ENCODE measurements around the gene ITGAX. TPM values are rescaled to one million over a fixed set of nuclear protein-coding genes. Genes with fewer than 3 reads are reported as not detected.
"Not testable (repeated sequence)": the region's sequence is repeated elsewhere in the genome, so short reads cannot be mapped to it uniquely, and the experiment has no call there.

The ITGAX gene
- 2.9 TPM for polyA plus RNA-seq (ENCODE audit: insufficient read length)

DNA sequence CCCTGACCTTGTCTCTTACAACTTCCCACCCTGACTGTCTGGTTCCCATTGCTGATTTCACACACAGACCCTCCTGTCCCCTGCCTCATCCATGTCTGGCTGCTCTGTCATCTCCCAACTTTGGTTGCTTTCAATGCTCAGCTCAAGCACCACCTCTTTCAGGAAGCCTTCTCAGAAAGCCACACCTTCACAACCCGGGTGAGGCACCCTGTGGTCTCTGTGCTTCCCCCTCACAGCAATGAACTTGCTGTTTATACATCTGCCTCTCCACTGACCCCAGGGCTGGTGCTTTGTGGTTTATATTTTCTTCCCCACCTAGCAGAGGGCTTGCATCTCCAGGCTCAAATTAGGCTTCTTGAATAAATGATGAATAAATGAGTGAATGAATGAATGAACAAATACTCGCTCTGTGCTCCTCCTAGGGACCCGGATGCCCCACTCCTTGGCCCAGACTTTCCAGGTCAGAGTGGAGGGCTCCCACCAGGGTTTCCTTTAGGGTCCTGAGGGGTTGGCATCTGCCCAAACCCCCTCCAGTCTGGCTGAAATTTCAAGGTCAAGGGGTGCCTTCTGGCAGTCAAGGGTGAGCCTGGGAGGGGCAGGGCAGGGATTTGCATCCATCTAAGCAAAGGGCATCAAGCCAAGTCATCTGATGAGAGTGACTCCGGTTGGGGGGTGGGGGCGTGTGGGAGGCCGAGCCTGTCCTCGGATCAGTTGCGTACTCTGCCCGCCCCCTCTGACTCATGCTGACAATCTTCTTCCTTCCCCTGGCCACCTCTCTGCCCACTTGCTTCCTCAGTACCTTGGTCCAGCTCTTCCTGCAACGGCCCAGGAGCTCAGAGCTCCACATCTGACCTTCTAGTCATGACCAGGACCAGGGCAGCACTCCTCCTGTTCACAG is at the start of gene ITGAX:
TSS of gene ITGAX (plus strand) at position 783 of the 898 bp plus-strand sequence. CDS start at position 862, 79 bp downstream.
- no peak for DNase-seq

DNA sequence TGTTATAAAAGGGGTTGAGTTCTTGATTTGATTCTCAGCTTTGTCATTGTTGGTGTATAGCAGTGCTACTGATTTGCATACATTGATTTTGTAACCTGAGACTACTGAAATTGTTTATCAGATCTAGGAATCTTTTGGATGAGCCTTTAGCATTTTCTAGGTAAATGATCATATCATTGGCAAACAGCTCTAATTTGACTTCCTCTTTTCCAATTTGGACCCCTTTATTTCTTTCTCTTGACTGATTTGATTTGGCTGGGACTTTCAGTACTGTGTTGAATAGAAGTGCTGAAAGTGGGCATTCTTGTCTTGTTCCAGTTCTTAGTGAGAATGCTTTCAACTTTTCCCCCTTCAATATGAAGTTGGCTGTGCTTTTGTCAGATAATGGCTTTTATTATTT is 49.8 kb upstream of the ITGAX start:
- DNase-seq = no peak

DNA sequence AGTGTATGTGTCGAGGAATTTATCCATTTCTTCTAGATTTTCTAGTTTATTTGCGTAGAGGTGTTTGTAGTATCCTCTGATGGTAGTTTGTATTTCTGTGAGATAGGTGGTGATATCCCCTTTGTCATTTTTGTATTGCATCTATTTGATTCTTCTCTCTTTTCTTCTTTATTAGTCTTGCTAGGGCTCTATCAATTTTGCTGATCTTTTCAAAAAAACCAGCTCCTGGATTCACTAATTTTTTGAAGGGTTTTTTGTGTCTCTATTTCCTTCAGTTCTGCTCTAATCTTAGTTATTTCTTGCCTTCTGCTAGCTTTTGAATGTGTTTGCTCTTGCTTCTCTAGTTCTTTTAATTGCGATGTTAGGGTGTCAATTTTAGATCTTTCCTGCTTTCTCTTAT is 46.6 kb upstream of the ITGAX start:
- DNase-seq = not testable (repeated sequence)

DNA sequence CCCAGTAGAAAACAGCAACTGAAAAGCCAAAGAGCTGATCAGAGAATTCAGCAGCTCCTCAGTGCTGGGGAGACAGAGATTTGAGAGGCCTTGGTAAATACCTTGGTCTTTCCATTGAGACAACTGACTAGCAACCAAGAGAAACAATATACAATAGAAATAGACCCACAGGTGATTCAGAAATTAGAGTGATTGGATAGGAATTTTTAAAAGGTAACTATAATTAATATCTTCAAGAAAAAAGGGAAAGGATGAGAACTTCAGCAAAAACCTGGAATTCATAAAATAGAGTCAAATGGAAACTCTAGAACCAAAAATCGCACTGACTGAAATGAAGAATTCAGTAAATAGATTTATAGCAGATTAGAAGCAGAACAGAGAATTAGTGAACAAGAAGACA is 32.5 kb upstream of the ITGAX start:
- DNase-seq = no peak

DNA sequence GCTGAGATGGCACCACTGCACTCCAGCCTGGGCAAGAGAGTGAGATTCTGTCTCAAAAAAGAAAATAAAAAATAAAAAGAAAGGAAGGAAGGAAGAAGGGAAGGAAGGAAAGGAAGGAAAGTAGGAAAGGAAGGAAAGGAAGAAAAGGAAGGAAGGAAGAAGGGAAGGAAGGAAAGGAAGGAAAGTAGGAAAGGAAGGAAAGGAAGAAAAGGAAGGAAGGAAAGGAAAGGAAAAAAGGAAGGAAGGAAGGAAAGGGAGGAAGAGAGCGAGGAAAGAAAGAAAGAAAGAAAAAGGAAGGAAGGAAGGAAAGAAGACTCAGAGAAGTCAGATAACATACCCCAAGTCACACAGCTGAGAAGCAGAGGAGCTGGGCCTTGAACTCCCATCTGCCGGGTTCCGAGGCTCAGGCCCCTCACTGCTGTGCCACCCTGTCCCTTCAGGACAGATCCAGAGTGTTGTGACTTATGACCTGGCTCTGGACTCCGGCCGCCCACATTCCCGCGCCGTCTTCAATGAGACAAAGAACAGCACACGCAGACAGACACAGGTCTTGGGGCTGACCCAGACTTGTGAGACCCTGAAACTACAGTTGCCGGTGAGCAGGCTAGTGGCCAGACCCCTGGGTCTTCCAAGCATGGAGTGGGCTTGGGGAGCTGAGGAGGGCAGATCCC is 30.9 kb upstream of the ITGAX start:
- DNase-seq = no peak

DNA sequence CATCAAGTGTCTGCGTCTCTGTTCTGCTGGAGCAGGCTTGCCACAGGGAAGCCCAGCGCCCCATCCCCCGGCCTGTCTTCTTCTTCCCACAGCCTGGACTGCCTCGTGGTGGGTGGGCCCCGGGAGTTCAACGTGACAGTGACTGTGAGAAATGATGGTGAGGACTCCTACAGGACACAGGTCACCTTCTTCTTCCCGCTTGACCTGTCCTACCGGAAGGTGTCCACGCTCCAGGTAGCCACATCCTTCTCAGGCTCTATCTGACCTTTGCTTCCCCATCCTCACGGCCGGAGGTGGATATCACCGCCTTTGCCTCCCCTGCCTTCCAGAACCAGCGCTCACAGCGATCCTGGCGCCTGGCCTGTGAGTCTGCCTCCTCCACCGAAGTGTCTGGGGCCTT is 29.8 kb upstream of the ITGAX start:
- DNase-seq = no peak

DNA sequence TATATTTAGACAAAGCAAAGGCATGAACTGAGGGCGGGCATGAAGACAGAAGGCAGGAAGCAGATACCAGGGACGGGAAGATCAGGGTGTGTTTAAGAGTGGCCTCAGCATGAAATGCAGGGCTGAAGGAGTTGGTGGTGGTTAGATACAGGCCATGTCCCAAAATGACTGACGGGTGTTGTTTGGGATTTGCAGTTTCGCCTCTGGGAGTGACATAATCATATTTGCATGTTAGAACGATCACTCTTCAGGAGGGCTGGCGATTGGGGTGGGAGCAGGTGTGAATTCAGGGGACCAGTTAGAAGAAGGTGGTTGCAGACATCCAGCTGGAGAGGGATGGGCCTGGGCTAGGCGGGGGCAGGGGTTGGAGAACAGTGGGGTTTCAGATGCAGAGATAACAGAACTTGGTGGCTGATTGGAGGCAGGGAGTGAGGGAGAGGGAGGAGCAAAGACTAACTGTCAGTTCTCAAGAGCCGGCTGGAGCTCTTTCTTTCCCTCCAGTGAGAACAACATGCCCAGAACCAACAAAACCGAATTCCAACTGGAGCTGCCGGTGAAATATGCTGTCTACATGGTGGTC is 27.2 kb upstream of the ITGAX start:
- no peak for DNase-seq

DNA sequence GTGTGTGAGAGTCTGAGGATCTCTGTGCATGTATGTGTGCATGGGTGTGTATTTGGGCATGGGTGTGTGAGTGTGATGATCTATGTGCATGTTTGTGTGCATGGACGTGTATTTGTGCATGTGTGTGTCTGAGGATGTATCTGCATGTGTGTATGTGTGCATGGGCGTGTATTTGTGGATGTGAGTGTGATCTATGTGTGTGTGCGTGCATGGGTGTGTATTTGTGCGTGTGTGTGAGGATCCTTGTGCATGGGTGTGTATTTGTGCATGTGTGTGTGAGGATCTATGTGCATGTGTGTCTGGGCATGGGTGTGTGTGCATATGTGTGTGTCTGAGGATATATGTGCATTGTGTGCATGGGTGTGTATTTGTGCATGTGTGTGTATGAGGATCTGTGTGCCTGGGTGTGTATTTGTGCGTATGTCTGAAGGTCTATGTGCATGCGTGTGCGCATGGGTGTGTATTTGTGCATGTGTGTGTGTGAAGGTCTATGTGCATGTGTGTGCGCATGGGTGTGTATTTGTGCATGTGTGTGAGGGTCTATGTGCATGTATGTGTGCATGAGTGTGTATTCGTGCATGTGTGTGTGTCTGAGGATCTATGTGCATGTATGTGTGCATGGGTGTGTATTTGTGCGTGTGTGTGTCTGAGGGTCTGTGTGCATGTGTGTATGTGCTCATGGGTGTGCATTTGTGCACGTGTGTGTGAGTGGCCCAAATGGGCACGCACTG is 26.5 kb upstream of the ITGAX start:
- no peak for DNase-seq

DNA sequence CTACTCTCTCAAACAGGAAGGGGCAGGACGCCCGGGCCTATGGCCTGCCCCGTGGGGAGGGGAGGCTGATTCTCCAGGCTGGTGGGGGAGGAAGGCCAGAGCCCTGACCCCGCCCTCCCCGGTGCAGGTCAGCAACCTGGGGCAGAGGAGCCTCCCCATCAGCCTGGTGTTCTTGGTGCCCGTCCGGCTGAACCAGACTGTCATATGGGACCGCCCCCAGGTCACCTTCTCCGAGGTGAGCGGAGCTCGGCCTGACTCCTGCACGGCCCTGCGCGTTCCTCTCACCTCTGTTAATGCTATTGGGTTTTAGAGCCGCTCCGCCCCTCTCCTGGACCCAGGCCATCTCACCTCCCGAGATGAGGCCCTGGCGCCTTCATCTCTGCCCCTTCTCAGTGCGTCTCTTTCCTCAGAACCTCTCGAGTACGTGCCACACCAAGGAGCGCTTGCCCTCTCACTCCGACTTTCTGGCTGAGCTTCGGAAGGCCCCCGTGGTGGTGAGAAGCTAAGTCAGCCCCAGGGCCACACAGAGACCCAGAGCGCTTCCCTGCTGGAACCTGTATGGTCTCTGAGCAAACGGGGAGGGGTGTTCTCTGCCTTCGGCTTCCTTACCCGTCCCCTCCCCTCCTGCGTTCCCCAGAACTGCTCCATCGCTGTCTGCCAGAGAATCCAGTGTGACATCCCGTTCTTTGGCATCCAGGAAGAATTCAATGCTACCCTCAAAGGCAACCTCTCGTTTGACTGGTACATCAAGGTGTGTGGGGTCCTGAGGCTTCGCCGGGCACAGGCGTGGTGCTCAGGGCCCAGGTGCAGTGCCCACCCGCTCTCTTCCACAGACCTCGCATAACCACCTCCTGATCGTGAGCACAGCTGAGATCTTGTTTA is 25.1 kb upstream of the ITGAX start:
- DNase-seq = no peak

DNA sequence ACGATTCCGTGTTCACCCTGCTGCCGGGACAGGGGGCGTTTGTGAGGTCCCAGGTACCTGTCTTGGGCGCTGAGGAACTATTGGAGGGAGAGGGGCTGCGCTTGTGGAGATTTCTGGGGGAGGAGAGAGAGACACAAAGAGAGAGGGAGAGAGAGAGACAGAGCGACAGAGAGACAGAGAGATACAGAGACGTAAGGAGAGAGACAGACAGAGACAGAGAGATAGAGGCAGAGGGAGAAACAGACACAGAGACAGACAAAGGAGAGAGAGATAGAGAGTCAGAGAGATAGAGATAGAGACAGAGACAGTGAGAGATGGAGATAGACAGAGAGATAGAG is 24.5 kb upstream of the ITGAX start:
- no peak for DNase-seq

DNA sequence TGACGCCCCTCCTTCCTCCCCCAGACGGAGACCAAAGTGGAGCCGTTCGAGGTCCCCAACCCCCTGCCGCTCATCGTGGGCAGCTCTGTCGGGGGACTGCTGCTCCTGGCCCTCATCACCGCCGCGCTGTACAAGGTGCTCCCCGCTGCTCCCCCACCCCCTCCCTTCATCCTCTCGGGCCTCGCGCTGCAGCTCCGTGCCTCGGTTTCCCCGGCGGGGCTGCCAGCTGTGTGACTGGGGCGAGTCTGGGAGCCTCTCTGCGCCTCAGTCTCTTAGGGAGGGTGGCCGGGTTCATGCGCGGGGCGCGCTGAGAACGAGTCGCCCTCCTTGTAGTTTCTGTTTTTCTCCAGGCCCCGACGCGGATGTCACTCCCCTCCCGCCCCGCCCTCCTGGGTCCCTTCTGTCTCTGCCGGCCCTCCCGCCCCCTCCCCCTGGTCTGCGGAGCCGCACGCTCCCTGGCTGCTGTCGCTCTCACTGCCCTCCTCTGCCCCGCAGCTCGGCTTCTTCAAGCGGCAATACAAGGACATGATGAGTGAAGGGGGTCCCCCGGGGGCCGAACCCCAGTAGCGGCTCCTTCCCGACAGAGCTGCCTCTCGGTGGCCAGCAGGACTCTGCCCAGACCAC is 23.7 kb upstream of the ITGAX start:
- DNase-seq = no peak

DNA sequence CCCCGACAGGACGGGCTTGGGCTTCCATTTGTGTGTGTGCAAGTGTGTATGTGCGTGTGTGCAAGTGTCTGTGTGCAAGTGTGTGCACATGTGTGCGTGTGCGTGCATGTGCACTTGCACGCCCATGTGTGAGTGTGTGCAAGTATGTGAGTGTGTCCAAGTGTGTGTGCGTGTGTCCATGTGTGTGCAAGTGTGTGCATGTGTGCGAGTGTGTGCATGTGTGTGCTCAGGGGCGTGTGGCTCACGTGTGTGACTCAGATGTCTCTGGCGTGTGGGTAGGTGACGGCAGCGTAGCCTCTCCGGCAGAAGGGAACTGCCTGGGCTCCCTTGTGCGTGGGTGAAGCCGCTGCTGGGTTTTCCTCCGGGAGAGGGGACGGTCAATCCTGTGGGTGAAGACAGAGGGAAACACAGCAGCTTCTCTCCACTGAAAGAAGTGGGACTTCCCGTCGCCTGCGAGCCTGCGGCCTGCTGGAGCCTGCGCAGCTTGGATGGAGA is 23.1 kb upstream of the ITGAX start:
- DNase-seq = no peak

DNA sequence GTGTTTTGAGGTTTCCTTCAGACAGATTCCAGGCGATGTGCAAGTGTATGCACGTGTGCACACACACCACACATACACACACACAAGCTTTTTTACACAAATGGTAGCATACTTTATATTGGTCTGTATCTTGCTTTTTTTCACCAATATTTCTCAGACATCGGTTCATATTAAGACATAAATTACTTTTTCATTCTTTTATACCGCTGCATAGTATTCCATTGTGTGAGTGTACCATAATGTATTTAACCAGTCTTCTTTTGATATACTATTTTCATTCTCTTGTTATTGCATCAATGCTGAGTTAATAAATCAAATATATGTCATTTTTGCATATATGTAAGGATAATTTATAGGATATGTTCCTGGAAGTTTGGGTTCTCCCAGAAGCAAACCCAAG is 22.4 kb upstream of the ITGAX start:
- no peak for DNase-seq

DNA sequence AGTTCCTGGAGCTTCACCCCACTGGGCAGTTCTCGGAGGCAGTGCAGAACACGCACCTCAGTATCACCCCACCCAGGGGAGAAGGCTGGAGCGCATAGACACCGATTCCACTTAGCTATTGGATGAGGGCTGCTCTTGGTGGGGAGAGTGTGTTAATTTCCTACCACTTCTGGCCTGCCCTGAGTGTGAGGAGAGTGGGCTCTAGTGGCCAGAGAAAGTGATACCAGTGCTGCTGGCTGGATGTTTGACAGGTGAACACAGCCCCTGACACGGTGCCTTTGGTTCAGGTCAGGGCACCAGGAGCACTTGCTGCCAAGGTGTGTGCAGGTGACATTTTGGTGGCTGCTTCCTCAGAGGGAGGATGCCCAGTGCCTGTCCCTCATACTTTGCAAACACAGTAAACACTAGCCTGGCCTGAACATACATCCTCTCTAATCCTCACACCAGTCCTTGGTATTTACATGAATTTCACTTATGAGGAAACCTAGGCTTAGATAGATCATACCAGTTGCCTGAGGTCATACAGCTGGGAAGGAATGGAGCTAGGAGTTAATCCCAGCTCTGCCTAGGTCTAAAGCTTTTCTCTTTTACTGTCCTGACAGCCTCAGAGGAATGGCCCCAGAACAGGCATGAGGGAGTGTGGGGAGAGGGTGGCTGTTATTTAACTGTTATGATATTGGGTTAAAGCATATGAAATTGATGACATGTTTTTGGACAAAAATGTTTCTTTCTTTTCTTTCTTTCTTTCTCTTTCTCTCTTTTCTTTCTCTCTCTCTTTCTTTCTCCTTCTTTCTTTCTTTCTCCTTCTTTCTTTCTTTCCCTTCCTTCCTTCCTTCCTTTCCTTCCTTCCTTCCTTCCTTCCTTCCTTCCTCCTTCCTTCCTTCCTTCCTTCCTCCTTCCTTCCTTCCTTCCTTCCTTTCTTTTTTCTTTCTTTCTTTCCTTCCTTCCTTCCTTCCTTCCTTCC is 21.0 kb upstream of the ITGAX start:
- DNase-seq = no peak

DNA sequence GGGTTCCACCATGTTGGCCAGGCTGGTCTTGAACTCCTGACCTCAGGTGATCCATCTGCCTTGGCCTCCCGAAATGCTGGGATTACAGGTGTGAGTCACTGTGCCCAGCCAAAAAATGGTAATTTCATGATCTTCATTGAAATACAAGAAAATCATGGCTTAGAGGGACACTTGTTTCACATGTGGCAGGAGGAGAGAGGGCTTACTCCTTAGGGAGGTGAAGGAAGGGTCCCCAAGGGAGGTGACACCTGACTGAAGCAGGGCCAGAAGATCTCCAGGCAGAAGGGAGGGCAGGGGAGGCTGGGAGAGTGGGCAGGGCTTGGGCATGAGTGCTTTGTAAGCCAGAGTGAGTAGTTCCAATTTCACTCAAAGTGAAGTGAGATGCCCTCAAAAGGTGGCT is 20.0 kb upstream of the ITGAX start:
- no peak for DNase-seq

DNA sequence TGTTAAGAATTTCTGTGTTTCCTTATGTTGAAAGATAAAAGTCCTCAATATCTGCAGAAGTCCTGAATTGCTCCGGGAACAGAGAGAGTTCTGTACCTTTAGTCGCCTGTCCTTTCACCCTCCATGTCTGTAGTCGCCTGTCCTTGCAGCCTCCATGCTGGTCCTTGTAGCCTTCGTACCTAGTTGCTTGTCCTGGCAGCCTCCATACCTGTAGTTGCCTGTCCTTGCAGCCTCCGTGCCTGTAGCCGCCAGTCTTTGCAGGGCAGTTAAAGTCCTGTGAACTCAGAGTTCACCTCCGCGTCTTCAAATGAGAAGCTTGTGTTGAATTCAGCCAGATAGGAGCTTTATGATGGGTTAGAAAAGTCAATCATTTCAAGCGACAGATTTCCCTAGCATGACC is 19.5 kb upstream of the ITGAX start:
- DNase-seq = no peak

DNA sequence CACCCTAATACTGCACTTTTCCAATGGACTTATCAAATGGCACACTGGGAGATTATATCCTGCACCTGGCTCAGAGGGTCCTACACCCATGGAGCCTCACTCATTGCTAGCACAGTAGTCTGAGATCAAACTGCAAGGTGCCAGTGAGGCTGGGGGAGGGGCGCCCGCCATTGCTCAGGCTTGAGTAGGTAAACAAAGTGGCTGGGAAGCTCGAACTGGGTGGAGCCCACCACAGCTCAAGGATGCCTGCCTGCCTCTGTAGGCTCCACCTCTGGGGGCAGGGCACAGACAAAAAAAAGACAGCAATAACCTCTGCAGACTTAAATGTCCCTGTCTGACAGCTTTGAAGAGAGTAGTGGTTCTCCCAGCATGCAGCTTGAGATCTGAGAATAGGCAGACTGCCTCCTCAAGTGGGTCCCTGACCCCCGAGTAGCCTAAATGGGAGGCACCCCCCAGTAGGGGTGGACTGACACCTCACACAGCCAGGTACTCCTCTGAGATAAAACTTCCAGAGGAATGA is 16.8 kb upstream of the ITGAX start:
- not testable (repeated sequence) for DNase-seq

DNA sequence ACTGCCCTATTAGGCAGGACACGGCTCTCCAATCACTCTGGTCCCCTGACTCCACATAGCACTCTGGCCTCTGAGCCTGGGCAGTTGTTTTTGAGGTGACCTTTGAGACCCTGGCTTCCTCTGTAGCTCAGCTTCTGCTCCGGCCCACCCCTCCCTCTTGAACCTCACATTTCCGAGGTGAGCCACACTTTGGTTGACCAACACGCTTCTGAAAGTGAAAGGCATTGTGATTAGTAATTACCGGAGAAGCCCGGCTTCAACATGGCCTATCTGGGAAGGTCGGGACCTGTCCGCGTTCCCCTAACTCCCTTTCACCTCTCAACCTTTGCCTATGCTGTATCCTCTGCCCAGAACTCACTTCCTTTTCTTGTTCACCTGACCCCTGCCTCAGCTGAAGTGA is 10.3 kb upstream of the ITGAX start:
- no peak for DNase-seq

DNA sequence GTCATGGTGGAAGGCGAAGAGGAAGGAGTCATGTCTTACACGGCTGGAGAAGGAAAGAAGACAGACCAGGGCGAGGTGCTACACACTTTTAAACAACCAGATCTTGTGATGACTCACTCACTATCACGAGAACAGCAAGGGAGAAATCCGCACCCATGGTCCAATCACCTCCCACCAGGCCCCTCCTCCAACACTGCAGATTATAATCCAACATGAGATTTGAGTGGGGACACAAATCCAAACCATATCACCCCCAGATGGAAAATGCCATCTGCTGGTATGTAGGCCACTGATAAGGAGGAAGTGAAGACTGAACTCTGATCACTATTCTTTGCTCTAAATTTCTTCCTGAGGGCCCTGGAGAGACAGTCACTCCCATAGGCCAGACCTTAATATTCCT is 7.5 kb upstream of the ITGAX start:
- DNase-seq = no peak

DNA sequence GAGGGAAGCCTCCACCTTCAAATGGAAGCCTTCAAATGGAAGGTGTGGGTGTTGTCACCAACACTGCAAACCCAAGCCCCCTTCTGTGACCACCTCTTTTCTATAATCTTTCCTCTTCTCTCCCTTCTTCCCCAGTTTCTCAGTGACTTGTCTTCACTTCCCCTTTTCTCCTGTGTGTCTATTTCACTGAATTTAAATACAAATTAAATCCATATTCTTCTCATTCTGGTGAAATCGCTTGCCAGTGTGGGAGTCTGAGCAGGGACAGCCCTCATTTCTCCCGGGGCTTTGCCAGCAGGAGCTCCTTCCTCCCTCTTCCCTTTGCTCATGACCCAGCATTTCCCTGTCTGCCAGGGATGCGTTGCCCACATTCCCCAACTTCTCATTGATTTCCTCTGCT is 6.4 kb upstream of the ITGAX start:
- DNase-seq = no peak

Measured in hindlimb muscle (tissue), 1 donor.